NOMO-1 (cell line): ENCODE data around the gene DCBLD1.
A peak's percentile ranks its signal among the peaks of the same experiment; 100 is the strongest.

ENCODE experiments used
- DNase-seq, 2 experiments: peaks; one replicate each; lab custom pipeline; 2025; ENCODE audit not compliant: unreplicated experiment in 2 of 2; lab: John Stamatoyannopoulos, UW

DCBLD1 gene

DNA sequence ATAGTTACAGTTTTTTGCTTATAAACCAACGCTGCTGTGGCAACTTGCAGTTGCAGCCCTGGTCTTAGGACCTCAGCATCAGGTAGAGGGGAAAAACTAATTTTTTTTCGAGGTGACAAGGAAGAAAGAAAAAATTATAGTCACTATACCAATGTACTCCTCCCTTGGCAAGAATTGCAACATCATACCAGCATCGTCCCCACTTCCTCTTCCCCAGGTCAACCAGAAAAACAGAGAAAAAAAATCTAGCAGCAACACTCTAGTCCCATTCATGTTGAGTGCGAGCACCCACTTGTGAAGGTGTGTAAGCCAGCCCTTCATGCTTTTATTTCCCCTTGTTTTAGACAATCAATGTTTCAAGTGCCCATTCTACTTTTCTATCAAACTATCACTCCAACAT, 13.1 kb upstream of the DCBLD1 start:
- peak; percentile 43 to 70 for DNase-seq

DNA sequence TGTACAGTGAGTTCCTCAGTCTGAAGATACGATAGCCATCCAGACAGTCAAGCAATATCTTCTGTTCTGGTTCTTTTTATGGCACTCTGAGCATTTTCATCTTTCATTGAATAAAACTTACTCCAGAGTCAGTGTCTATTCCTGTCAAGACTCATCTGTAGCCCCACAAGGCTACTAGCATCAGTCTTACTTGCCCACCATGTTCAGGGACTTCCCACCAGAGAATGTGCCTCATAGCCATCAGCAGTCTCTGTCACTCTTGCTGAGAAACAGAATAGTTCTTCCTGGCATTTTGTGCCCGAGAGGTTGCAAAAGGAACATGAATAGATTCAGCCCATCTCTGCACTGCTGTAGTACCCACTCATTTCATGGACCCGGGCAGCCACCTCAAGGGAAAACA, 12.7 kb upstream of the DCBLD1 start:
- no peak for DNase-seq

DNA sequence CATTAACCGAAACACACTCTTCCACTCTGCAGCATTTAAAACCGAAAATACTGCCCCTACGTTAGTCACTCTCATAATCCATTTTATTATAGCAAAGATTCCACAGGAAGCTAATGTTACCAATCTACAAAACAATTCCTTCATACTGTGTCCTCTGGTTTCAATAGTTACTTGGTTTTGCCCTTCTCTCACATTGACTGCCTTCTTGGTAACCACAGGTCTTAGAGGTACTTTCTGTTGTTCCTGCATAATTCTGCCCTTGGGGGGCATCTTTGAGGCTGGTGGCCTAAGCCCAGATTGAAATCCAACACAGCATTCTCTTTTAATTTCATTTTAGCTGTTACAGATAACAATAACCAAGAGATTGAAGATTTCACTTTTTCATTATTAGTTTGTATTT, 9.8 kb upstream of the DCBLD1 start:
- no peak for DNase-seq

GRCh38 chr6:117473401-117473800, 9.1 kb upstream of the DCBLD1 start:
- DNase-seq, result no peak

DNA sequence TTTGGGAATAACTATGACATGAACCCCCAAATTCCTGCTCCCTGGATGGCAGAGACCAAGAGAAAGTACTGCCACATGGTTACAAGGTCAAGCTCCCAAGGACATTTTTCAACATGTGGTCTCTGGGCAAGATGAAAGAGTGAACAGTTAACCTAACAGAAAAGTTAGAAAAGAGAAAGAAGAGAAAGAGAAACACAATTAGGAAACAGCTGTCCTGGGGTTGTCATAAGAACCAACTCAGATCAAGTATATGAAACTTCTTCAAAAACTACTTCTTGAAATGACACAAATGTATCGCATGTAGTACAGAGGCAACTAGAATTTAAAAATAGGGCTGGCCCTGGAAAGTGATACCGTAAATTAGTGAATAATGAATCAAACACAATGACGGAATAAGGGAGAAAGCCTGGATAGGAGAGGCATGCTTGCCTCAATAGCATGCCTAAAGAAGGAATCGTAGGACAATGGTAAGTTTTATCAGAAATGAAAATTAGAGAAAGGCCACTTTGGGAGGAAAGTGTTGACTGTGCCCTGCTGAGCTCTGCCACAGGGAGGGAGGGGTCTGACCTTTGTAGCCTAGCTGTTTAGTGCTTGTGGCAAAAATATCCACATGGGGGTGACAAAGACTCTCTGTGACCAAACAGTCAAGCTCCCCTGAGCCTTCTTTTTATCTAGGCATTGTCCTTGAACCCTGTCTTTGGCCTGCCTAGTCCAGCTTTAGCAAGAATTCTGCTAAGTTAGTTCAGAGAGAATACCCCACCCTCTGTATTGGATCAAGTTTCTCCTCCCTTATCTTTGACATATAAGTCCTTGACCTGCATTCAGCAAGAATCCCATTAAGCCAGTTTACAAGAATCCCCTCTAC, 4.3 kb upstream of the DCBLD1 start:
- DNase-seq, result peak in 1 of 2 experiments; percentile 26

- no peak for DNase-seq
These were observed 3.6 kb upstream of the DCBLD1 start for GRCh38 chr6:117478853-117479231.

- no peak for DNase-seq
These were observed 1.8 kb upstream of the DCBLD1 start for GRCh38 chr6:117480651-117481050.

DNA sequence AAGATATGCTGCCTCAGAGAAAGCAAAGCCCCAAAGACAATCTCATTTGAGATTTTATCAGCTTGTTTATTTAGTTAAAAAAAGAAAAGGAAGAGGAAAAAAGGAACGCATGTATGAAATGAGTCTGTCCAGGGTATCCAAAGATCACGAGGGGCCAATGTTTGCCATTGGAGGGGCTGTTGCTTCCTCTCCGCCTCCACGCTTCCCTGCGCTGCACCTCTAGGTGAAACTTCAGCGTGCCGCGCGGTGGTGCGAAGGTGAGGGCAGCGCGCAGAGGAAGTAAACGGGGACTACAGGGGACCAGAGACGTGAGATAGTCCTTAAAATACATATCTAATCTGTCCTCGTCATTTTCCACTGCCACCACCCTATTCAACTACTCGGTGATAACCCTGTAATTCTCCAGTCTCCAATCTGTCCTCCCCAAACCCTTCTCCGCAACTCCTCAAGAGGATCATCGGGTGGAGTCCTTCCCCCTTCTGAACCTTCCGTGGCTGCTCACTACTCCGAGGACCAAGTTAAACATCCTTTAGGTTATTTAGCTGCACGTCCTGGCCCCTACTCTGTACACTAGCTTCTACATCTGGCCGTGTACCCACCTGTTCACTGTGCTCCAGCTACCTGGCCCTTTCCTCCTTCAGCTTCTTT, 1.1 kb upstream of the DCBLD1 start:
- DNase-seq, result no peak

GRCh38 chr6:117481926-117482239, 591 bp upstream of the DCBLD1 start:
- DNase-seq, result no peak

DNA sequence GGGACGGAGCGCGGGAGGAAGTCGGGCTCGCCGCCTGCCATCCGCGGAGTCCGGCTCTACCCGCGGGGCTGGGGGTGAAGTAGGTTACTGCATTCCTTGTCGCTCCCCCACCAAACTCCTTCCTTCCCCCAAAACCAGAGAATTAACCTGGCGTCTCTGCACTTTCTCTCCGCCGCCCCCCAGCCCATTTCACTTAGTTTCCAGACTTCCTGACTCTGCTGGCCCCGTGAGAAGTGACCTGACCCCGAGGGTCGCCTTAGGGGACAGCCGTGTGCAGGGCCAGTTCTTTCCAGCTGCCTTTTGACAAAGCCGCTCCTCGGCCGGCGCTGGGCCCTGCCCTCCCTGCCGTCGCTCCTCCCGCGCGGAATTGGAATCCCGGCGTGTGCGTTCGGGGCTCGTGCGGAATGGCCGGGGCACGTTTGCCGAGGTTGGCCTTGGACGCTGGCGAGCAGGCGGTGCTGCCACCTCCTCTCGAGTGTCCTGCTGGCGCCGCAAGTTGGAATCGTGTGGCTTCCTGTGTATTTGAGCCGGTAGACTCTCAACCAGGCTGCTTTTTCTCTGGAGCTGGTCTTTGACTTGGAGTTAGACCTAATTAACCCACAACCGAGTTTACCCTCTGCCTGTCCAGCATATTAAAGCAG, 650 bp downstream of the DCBLD1 start:
- peak; percentile 18 to 28 for DNase-seq

DNA sequence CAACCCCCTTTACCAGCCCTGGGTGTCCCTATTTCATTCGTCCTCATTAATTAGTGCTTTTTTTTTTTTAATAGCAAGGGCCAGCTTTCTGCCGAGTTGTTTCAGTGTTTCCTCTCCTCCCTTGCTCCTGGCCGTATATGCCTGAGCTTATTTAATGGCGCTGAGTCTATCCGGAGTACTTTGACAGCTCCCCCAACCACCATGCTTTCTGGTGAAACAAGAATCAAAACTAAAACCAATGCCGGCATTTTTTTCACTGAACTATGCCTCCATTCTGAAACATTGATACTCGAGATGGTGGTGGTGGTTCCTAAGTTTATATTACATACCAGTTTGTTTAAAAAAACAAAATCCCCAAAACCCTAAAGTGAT, 1.2 kb downstream of the DCBLD1 start:
- peak; percentile 28 to 42 for DNase-seq

GRCh38 chr6:117484052-117484646, 1.7 kb downstream of the DCBLD1 start:
- DNase-seq, result no peak

DNA sequence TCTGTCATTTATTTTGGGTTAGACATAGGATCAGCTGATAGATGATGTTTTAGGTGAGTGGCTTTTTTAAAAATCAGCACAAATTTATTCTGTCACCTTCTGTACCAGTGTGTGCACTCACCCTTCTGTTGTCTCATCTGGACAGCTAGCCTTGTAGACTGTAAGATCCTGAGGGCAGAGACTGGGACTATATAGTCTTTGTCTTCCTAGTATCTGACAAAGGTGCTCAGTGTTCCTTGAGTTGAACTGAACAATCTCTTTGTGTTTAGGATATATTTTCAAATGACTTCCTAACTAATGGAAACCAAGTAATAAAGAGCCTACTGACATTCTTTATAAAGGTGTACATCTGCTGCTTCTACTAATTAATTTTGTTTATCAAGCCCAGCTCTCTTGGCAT, 3.0 kb downstream of the DCBLD1 start:
- no peak for DNase-seq

- no peak for DNase-seq
These were observed 5.3 kb downstream of the DCBLD1 start for GRCh38 chr6:117487821-117488220.

GRCh38 chr6:117489003-117489402, 6.5 kb downstream of the DCBLD1 start:
- no peak for DNase-seq

DNA sequence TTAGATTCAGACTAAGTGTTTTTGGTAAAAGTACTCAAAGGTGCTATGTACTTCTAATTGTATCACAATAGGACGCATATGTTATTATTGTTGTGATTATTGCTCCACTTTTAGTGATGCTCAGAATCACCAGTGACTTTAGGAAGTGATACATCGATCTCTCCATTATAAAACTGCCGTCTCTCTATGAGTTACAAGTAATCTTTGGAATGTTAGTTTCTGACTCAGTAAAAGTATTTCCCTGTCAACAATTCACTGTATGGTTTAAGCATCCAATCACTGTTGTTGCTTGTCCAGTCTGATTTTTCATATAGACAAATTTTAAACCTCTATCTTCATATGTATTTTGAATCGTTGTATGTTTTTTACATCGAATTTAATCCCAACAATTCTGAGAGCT, 9.4 kb downstream of the DCBLD1 start:
- no peak for DNase-seq

GRCh38 chr6:117493470-117493869, 11.0 kb downstream of the DCBLD1 start:
- DNase-seq, result no peak

DNA sequence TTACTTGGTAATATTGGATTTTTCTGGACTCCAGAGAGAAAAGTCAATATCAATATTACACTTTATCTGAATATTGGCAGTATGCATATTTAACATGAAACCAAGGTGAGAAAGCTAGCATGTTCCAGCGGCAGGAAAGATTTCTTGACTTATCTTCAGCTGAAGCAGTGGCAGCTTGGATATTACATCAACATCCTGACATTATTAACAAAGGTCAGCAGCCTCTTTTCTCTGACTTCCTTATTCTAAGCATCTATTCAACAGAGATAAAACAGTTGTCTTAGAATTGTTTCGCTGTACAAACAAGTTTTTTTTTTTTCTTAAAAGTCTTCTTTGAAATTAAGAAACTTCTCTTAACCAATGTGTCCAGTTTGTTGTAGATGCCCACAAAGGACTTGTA, 11.8 kb downstream of the DCBLD1 start:
- DNase-seq, result peak; percentile 21 to 78

- no peak for DNase-seq
These were observed 12.3 kb downstream of the DCBLD1 start for GRCh38 chr6:117494694-117495318.

GRCh38 chr6:117495425-117495824, 13.0 kb downstream of the DCBLD1 start:
- DNase-seq, result no peak

DNA sequence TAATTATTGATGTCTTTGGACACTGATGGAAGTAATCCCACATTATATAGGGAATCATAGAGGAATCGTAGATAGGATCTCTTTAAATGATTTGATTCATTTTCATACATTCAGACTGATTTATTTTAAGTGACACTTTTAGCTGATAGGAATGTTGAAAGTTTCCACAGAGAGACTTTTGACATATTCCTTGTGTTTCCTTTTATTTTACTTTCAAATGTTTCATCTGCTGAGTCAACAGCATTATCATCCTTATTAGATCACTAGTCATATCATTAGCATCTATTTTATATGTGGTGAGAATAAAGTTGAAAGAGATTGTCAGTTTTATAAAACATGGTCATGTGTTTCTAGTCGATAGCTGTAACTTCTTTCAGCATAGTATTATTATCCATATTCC, 13.4 kb downstream of the DCBLD1 start:
- no peak for DNase-seq
